ENCODE results near the gene WDHD1. TPM values are rescaled to one million over a fixed set of nuclear protein-coding genes. Genes with fewer than 3 reads are reported as not detected.

The WDHD1 gene
- total RNA-seq, 2 experiments from 2014 or later = 1.8 to 2.2 TPM

DNA sequence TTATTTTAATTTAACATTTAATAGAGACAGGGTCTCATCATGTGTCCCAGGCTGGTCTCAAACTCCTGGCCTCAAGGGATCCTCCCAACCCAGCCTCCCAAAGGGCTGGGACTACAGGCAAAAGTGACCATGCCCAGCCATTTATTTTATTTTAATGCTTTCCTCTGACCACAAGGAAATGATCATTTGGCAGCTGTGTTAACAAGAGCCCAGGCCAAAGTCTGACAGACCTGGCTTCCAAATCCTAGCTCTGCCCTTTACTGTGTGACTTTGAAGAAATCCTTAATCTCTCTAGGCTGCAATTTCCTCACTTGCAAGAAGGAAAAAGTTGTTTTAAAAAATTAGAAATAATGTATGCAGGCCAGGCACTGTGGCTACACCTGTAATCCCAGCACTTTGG, 107.6 kb downstream of the WDHD1 start:
- Mint-ChIP-seq H3K27me3 (no peaks in the 10 kb centered on the region), H3K9me3 (no peaks in the 10 kb centered on the region), H3K4me3 (no peak overlapping the region), H3K36me3 (ENCODE audit: low read depth) (no peaks in the 10 kb centered on the region), H3K27ac (no peak overlapping the region), H3K4me1 (ENCODE audit: low read depth) (no peaks in the 10 kb centered on the region)
- no peaks in the 10 kb centered on the region for H3K27me3 ChIP-seq (ENCODE audit: control insufficient read depth in 1 of 2, insufficient read depth in 2 of 2, low read length in 2 of 2)
- intact Hi-C loops (cut with DNase I, micrococcal nuclease) = no loop called here
- no peaks in the 10 kb centered on the region for H3K9me3 ChIP-seq (ENCODE audit: control insufficient read depth in 1 of 2, insufficient read depth in 1 of 2, low read length in 2 of 2)
- TF ChIP-seq, protein P1, sequence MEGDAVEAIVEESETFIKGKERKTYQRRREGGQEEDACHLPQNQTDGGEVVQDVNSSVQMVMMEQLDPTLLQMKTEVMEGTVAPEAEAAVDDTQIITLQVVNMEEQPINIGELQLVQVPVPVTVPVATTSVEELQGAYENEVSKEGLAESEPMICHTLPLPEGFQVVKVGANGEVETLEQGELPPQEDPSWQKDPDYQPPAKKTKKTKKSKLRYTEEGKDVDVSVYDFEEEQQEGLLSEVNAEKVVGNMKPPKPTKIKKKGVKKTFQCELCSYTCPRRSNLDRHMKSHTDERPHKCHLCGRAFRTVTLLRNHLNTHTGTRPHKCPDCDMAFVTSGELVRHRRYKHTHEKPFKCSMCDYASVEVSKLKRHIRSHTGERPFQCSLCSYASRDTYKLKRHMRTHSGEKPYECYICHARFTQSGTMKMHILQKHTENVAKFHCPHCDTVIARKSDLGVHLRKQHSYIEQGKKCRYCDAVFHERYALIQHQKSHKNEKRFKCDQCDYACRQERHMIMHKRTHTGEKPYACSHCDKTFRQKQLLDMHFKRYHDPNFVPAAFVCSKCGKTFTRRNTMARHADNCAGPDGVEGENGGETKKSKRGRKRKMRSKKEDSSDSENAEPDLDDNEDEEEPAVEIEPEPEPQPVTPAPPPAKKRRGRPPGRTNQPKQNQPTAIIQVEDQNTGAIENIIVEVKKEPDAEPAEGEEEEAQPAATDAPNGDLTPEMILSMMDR (IDR thresholded peaks at IDR 0.05) = no peak
- CTCF ChIA-PET = no interaction called here
- POLR2A ChIA-PET = no interaction called here
- peaks cover 6% of the 10 kb centered on the region for H3K4me1 ChIP-seq (ENCODE audit: insufficient read depth, low read length)
- no peak overlapping the region for H3K27ac ChIP-seq (ENCODE audit: low read depth in 1 of 2, low read length in 2 of 2)
- no peak for DNase-seq
- H3K36me3 ChIP-seq (ENCODE audit: insufficient read depth, low read length) = no peaks in the 10 kb centered on the region
- no peak overlapping the region for H3K4me3 ChIP-seq (ENCODE audit: low read length)
- ATAC-seq (ENCODE audit: poor library complexity) = no peak

DNA sequence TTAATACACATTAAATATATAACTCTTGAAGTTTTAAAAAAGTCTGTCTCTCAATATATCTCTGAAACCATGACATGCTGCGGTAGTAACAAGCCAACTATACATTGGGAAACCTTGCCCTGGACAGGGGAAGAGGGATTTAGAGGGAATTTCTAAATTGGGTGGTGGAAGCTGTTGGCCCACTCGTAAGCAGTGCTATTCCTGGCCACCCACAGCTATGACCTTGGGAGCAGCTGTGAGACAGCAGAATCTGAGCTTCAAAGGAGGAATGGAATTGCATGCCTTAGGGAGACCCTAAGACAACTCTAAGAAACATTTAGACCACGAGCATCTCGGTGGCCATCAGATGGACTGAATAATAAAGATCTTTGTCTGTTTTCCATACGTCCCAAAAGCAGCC, 108.5 kb downstream of the WDHD1 start:
- H3K36me3 ChIP-seq (ENCODE audit: insufficient read depth, low read length) = no peaks in the 10 kb centered on the region
- Mint-ChIP-seq H3K27ac (no peak overlapping the region), H3K36me3 (ENCODE audit: low read depth) (no peaks in the 10 kb centered on the region), H3K27me3 (no peaks in the 10 kb centered on the region), H3K4me1 (ENCODE audit: low read depth) (no peaks in the 10 kb centered on the region), H3K4me3 (no peak overlapping the region), H3K9me3 (no peaks in the 10 kb centered on the region)
- peaks cover 6% of the 10 kb centered on the region for H3K4me1 ChIP-seq (ENCODE audit: insufficient read depth, low read length)
- DNase-seq (no peak), ATAC-seq (ENCODE audit: poor library complexity) (no peak)
- TF ChIP-seq, protein P1 (IDR thresholded peaks at IDR 0.05) = no peak
- POLR2A ChIA-PET = interaction anchor here (0.6 kb wide), 1 partner anchor 97 kb away, joined by 3 read pairs; no protein-coding TSS in a partner anchor
- intact Hi-C loops (cut with DNase I, micrococcal nuclease) = no loop called here
- CTCF ChIA-PET = no interaction called here
- no peak overlapping the region for H3K27ac ChIP-seq (ENCODE audit: low read depth in 1 of 2, low read length in 2 of 2)
- H3K4me3 ChIP-seq (ENCODE audit: low read length) = no peak overlapping the region
- no peaks in the 10 kb centered on the region for H3K27me3 ChIP-seq (ENCODE audit: control insufficient read depth in 1 of 2, insufficient read depth in 2 of 2, low read length in 2 of 2)
- H3K9me3 ChIP-seq (ENCODE audit: control insufficient read depth in 1 of 2, insufficient read depth in 1 of 2, low read length in 2 of 2) = no peaks in the 10 kb centered on the region

DNA sequence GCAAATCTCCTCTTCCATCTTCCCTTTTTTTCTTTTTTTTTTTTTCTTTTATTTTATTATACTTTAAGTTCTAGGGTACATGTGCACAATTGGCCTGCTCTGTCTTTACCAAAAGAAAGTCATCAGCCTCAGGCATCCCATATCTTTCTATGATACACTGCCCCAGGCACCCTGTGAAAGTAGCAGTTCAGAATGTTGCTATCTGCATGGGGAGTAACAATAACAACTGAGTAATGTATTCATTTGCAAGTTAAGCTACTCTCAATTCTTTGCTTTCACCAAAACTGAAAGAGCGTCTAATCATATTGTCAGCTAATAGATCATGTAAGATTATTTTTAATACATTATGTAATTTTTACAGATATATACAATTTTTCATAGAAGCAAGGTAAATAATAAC, 110.8 kb downstream of the WDHD1 start:
- ATAC-seq (ENCODE audit: poor library complexity) = no peak
- Mint-ChIP-seq H3K27me3 (no peaks in the 10 kb centered on the region), H3K36me3 (ENCODE audit: low read depth) (no peaks in the 10 kb centered on the region), H3K9me3 (no peaks in the 10 kb centered on the region), H3K4me3 (no peak overlapping the region), H3K27ac (no peak overlapping the region), H3K4me1 (ENCODE audit: low read depth) (no peaks in the 10 kb centered on the region)
- Histone ChIP-seq H3K27ac (ENCODE audit: low read depth in 1 of 2, low read length in 2 of 2) (no peak overlapping the region), H3K27me3 (ENCODE audit: control insufficient read depth in 1 of 2, insufficient read depth in 2 of 2, low read length in 2 of 2) (no peaks in the 10 kb centered on the region), H3K36me3 (ENCODE audit: insufficient read depth, low read length) (no peaks in the 10 kb centered on the region), H3K9me3 (ENCODE audit: control insufficient read depth in 1 of 2, insufficient read depth in 1 of 2, low read length in 2 of 2) (no peaks in the 10 kb centered on the region), H3K4me1 (ENCODE audit: insufficient read depth, low read length) (no peaks in the 10 kb centered on the region), H3K4me3 (ENCODE audit: low read length) (no peak overlapping the region)
- intact Hi-C loops (cut with DNase I, micrococcal nuclease) = no loop called here
- DNase-seq = no peak
- ChIA-PET CTCF (no interaction called here), POLR2A (no interaction called here)
- TF ChIP-seq, protein P1 (IDR thresholded peaks at IDR 0.05) = no peak

Measured in CD4-positive, alpha-beta T cell (primary cell).